GM19240 (cell line): ENCODE measurements around the gene ZNF341.

Experiments used
- DNase-seq: peaks from one replicate; pipeline ENCODE4 v3.0.0; 2011; ENCODE audit warnings: low spot score; ENCODE audit not compliant: insufficient read length

Gene ZNF341

DNA sequence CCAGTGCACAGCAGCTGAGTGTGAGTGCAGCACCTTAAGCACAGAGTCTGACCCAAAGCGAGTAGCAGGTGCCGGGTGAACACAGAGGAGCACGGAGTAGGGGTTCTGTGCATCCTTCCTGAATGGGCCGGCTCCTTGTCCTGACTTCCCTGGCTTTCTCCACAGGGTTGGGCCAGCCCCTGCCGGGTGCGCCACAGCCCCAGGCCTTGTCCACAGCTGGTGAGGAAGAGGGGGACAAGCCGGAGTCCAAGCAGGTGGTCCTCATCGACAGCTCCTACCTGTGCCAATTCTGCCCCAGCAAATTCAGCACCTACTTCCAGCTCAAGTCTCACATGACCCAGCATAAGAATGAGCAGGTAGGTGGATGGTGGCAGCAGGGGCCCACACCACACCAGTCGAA lies 34.9 kb downstream of the ZNF341 start:
- no peak for DNase-seq

DNA sequence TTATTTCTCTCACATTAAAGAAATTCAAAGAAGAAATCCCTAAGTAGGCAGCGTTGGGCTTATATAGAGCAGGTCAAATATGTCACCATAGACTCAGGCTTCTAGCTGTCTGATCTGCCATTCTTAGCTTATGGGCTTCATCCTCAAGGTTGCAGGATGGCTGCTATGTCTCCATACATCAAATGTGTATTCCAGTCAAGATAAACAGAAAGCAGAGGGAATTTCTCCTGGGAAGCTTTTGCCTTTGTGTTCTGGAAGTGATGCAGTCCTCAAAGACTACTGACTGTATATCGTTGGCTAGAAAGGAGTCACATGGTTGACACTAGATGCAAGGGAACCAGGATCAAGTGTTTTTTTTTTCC lies 36.0 kb downstream of the ZNF341 start:
- no peak for DNase-seq

DNA sequence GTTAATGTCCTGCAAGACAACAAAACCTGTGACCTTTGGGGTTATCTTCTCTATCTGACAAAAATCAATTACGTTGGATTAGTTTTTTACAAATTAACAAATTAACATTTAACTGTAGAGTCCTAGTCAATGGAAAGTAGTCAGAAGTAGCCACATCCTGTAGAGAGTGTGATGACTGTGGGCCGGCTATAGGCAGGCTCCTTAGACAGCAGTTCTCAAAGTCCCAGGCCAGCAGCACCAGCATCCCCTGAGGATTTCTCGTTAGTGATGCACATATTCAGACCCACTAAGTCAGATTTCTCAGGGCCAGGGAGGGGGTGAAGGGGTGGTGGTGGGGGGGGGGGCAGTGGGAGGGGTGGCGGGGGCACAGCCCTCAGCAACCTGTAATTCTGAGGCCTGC lies 37.2 kb downstream of the ZNF341 start:
- no peak for DNase-seq

DNA sequence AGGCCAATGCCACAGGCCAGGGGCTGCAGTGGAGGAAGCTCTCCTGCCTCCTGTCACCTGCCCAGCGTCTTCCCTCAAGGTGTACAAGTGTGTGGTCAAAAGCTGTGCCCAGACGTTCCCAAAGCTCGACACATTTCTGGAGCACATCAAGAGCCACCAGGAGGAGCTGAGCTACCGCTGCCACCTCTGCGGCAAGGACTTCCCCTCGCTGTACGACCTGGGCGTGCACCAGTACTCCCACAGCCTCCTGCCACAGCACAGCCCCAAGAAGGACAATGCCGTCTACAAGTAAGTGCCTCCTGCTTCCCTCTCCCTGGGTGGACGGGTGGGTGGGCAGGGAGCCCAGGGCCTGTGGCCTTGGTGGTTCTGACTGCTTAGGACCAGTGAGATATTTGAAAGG lies 38.2 kb downstream of the ZNF341 start:
- DNase-seq, result no peak

DNA sequence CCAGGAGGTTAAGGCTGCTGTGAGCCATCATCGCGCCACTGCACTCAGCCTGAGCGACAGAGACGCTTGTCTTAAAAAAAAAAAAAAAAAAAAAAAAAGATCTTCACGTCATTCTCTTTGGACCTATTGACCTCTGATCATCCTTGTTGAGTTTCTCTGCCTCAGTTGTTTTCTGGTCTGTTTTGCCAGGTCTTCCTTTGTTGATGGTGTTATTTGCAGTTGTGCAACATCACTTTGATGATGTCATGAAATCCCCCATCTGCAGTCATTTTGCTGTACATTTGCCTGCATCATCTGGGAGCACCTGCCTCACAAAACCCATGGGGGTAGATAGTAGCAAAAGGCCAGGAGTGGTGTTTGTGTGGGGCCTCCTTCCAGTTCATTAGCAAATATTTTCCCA lies 40.1 kb downstream of the ZNF341 start:
- DNase-seq, result no peak

DNA sequence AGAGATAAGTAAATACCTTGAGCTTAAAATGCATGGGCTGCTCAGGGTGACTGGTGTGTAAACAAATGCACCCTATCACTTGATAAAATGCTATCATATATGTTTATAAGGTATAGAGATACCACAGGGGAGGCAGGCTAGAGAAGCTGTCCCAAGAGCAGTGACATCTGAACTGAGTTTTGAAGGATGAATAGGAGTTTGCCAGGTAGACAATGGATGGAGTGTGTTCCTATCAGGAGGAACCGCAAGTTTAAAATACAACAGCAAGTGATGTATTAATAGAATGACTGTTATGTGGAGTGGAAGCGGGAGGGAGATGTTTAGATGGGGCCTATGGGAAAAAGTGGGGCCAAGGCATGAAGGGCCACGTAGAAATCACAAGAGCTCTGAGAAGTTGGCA lies 40.6 kb downstream of the ZNF341 start:
- DNase-seq, result no peak

DNA sequence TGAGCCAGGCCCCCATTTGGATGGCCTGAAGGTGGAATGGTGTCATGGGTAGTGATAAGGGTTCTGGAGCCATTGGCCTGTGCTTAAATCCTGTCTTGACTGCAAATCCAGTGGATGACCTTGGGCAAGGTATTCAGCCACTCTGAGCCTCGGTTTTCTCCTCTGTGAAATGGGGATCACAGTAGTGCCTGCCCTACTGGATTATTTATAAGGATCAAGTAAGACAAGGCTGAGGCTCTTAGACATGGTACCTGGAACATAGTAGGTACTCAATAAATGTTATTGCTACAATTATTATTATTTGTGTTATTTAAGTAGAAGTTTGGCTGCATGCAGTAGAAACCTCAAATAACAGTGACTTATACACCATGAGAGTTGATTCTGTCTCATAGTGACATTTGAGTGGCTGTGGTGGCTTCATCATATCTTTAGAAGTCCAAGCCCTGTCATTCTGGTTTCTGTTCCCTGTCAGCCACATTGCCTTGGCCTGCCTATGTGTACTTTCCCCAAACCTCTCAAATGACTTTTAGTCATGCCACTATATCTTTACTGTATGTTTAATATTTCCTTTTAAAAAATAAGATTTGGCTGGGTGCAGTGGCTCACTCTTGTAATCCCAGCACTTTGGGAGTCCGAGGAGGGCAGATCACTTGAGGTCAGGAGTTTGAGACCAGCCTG lies 41.8 kb downstream of the ZNF341 start:
- DNase-seq, result peak; percentile 54

DNA sequence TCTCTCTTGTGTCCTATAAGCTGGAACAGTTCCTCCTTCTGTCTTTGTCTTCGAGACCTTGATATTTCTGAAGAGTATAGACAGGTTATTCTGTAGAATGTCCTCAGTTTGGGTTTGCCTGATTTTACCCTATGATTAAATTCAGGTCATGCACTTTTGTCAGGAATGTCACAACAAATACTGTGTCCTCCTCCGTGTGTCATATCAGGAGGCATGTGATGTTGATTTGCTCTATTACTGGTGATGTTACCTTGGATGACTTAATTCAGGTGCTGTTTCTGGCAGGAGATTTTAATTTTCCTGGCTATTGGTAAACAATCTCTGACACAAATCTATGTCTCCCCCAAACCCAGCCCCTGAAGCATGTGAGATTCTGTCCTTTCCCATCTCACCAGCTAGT lies 46.0 kb downstream of the ZNF341 start:
- DNase-seq, result no peak

DNA sequence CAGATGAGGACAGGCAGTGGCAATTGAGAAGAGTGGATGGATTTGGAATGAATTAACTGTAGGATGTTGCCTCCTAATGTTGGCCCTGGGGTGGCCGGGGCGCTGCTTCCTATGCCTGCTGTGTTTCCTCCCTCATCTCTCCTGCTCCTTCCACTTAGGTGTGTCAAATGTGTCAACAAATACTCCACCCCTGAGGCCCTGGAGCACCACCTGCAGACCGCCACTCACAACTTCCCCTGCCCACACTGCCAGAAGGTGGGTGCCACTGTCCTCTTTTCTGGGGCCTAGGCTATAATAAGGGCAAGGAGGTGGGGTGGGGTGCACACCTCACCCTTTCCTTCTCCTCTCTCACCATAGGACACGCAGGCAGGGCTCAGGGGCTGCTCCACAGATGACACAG lies 49.3 kb downstream of the ZNF341 start:
- no peak for DNase-seq

DNA sequence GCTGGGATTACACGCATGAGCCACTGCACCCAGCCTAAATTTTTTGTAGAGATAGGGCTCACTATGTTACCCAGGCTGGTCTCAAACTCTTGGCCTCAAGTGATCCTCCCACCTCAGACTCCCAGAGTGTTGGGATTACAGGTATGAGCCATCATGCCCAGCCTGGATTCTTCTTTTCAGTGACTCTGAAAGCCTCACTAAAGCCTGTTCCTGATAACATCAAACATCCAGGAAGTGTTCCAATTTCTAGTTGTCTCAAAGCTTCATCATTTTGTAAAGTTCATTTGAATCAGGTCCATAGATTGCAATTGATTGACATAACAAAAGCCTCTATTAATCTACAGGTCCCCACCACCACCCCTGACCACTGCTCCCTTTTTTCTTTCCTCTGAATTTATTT lies 50.1 kb downstream of the ZNF341 start:
- no peak for DNase-seq

DNA sequence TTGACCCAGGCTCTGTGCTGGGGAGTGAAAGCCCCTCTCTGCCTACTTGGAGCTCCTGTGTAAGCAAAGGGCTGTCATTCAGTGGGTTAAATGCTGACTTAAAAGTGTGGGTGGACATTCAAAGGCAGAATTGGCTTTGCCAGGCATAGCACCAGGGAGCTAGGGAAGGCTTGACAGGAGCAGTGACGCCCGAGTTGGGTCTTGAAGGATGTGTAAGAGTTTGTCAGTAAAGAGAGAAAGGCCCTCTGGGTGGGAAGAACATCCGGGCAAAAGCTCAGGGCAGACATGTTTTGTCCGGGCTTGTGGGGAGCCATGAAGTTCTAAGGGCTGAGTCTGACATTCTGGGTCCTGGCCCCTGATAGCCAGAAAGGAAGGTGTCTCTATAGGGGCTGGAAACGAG lies 51.5 kb downstream of the ZNF341 start:
- DNase-seq, result no peak

DNA sequence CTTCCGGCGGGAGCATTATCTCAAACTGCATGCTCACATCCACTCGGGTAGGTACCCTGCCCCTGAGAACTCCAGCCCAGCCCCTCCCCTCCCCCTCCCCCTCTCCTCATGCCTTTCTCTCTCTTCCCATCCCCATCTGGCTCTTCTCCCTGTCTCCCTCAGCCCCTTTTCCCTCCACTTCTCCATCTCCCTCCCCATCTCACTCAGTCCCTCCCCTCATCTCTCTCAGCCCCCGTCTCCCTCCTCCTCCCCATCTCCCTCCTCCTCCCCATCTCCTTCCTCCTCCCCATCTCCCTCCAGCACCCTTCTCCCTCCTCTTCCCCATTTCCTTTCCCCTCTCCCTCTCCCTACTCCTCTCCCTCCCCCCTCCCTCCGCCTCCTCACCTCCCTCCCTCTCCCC lies 52.0 kb downstream of the ZNF341 start:
- no peak for DNase-seq

DNA sequence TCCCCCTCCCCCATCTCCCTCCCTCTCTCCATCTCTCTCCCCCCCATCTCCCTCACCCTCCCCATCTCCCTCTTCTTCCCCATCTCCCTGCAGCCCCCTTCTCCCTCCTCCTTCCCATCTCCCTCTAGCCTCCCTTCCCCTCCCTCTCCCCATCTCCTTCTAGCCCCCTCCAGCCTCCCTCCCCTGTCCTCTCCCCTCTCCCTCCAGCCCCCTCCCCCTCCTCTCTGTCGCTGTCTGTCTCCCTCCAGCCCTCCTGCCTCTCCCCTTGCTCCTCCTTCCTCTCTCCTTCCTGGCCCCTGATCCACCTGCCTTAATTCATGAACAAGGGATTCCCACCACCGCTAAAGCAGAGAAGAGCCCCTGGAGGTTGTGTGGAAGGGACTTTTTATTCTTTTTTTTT lies 52.4 kb downstream of the ZNF341 start:
- no peak for DNase-seq

DNA sequence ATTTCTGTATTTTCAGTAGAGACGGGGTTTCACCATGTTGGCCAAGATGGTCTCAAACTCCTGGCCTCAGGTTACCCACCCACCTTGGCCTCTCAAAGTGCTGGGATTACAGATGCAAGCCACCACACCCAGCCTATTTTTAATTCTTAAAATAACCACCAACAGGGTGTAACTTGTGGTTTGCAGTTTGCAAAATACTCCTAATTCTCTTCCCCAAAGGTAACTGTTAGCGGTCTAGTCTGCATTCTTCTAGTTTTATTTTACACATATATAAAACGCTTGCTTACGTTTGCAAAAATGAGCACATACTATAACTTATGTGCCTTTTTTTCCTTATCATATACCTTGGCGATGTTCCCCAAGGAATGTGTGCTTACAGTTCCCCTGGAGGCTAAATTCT lies 53.7 kb downstream of the ZNF341 start:
- no peak for DNase-seq

DNA sequence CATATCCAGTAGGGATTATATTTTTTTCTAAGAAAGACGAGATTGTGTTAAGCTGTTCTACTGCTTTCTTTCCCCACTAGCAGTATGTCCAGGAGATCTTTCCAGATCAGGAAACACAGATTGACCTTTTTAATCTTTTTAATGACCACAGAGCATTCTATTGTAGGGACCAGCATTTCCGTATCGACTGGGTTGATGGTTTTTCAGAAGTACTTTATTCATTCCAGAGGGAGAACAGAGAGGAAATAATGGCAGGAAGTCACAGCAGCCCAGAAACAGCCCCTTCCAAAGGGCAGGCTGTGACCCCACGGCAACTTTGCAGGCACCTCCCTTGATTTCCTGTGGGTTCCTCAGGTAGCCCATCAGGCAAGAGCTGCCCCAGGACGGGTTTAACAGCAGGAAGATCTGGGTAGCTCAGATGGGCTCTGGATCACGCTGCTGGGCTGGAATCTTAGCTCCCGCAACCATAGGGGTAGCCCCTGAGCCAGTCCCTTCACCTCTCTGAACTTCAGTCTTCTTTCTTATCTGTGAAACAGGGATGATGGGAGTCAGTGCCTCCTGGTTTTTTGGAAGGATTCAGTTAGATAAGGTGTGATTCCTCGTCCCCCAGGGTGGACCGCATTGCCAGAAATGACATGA lies 55.6 kb downstream of the ZNF341 start:
- no peak for DNase-seq

DNA sequence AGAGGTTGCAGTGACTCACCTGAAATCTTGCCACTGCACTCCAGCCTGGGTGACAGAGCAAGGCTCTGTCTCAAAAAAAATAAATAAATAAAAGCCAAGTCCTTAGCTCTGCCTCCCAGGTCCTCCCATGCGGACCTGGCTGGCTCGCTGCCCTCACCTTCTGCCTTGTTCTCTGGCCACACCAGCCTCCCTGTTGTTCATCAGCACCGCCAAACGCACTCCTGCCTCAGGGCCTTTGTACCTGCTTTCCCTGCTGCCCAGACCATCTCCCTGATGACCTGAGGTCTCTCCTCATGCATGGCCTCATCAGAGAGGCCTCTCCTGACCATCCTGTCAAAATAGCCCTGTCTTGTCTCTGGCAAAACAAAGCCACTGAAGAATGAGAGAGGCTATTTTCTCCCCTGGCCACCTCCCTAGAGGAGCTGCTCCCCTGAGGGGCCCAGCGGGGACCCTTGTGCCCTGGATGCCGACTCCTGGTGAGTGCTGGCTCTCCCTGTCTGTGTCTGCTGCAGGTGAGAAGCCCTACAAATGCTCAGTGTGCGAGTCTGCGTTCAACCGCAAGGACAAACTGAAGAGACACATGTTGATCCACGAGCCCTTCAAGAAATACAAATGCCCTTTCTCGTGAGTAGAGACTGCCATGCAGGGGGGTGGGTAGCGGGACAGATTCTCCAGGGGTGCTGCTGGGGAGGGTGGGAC lies 56.7 kb downstream of the ZNF341 start:
- DNase-seq, result no peak

DNA sequence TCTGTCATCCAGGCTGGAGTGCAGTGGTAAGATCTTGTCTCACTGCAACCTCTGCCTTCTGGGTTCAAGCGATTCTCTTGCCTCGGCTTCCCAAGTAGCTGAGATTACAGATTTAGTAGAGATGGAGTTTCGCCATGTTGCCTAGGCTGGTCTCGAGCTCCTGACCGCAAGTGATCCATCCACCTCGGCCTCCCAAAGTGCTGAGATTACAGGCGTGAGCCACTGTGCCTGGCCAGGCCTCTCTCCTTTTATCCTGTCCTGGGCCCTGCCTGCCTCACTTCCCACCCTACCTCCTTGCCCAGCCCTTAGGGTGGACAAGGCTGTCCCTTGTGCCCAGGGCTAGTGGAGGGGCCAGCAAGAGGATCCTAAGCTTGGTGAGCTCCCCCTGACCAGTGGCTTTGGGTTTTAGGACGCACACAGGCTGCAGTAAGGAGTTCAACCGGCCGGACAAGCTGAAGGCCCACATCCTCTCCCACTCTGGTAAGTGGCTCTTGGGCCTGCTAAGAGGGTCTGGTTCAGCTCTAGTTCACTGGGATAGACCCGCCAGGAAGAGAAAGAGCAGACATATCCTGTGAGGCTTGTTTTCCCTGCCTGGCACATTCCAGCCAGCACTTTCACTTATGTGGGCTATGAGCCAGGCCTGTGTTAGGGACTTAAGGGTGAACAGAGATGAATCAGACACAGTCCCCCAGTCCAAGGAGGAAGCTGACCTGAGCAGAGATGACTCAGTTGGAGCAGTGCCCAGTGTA lies 57.5 kb downstream of the ZNF341 start:
- no peak for DNase-seq

DNA sequence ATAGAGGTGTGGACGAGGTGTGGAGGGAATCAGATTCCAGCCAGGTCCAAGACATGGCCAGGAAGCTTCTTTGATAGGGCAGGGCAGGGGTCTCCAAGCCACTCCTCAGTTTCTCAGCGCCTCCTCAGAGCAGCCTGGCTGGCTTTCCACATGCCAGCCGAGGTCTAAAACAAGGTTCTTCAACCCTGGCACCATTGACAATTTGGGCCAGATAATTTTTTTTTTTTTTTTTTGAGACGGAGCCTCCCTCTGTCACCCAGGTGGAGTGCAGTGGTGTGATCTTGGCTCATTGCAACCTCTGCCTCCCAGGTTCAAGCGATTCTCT lies 58.0 kb downstream of the ZNF341 start:
- no peak for DNase-seq

DNA sequence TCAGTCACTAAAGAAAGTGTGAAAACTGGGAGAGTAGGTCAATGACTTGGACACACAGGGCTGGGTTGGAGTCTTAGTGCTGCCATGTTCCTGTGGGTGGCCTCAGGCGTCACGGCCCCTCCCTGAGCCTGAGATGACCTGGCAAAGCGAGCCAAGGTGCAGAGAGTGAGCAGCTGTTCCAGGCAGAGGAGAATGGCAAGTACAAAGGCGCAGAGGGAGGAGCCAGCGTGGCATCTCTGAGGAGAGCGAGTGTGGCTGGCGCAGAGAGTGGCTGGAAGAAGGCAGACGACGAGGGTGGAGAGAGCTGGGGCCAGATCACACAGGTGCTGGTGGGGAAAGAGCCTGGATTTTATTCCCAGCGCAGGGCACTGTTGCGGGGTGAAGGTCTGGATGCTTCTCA lies 58.8 kb downstream of the ZNF341 start:
- no peak for DNase-seq

DNA sequence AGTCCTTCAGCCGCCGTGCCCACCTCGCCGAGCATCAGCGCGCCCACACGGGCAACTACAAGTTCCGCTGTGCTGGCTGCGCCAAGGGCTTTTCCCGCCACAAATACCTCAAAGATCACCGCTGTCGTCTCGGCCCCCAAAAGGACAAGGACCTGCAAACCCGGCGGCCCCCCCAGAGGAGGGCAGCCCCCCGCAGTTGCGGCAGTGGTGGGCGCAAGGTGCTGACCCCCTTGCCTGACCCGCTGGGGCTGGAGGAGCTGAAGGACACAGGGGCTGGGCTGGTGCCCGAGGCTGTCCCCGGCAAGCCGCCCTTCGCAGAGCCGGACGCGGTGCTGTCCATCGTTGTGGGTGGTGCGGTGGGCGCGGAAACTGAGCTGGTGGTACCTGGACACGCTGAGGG lies 59.2 kb downstream of the ZNF341 start:
- DNase-seq, result no peak

DNA sequence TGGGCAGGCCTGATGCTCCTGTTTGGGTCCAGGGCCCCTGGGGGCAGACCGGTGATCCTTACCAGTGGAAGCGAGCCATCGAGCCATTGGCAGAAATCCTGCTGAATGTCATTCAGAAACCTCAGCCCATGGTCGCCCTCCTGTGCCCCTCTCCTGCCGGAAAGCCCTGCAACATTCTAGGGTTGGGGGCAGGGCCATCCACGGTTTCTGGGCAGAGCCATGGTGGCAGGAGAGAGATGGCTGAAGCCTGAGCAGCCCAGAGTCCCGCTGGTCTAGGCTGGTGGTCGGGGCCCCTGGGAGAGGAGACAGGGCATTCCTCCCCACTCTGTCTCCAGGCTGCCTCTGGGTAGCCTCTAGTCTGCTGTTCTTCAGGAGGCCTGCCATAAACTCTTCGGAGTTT lies 59.7 kb downstream of the ZNF341 start:
- no peak for DNase-seq

DNA sequence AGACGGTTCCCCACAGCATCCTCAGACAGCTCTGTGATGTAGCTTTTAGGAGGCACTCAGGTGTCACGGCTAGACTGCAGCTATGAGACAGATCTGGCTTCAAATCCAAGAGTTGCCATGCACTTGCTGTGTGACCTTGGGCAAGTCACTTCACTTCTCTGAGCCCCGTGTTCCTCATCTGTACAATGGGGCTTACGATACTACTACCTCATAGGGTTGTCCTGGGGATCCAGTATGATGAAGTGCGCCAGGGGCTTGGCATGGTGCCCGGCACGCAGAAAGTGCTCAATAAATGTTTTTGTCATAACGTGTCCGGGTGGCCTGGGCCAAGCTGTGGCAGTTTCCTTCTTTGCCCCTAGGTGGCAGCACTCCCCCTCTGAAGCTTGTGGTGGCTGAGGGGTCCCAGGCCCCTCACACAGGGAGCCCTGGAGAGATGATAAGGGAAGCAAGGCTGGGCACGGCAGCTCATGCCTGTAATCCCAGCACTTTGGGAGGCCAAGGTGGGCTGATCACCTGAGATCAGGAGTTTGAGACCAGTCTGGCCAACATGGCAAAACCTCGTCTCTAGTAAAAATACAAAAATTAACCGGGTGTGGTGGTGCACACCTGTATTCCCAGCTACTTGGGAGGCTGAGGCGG lies 60.3 kb downstream of the ZNF341 start:
- DNase-seq, result no peak
